Esophagus muscularis mucosa (tissue), 3 donors: ENCODE results near the gene TELO2.

Experiments
- POLR2A ChIP-seq: fragments of 450-650 bp; IDR thresholded peaks from one replicate; pipeline ENCODE4 v1.6.1; 2017; ENCODE audit warnings: antibody characterized with exemption, moderate library complexity, mild to moderate bottlenecking, low read depth
- TF ChIP-seq, protein P1 (sequence below), 3 experiments: fragments of 200-600 bp in 2 of 3; fragments of 450-650 bp in 1 of 3; sonication (generic) in 2 of 3; IDR thresholded peaks; one replicate each; pipeline ENCODE4 v1.5.1; 2017 to 2019; ENCODE audit warnings: antibody characterized with exemption in 3 of 3, mild to moderate bottlenecking in 2 of 3, moderate library complexity in 1 of 3

GRCh38 chr16:1534021-1535020 lies 41.2 kb downstream of the TELO2 start:
- no peak for TF ChIP-seq POLR2A
- TF ChIP-seq, protein P1, sequence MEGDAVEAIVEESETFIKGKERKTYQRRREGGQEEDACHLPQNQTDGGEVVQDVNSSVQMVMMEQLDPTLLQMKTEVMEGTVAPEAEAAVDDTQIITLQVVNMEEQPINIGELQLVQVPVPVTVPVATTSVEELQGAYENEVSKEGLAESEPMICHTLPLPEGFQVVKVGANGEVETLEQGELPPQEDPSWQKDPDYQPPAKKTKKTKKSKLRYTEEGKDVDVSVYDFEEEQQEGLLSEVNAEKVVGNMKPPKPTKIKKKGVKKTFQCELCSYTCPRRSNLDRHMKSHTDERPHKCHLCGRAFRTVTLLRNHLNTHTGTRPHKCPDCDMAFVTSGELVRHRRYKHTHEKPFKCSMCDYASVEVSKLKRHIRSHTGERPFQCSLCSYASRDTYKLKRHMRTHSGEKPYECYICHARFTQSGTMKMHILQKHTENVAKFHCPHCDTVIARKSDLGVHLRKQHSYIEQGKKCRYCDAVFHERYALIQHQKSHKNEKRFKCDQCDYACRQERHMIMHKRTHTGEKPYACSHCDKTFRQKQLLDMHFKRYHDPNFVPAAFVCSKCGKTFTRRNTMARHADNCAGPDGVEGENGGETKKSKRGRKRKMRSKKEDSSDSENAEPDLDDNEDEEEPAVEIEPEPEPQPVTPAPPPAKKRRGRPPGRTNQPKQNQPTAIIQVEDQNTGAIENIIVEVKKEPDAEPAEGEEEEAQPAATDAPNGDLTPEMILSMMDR (IDR thresholded peaks at IDR 0.05): no peak
